Measurements from ENCODE around the gene GMPPA.

The GMPPA gene

GRCh38 chr2:219522111-219523030, 23.7 kb downstream of the GMPPA start:
- no peak for FAIRE-seq

GRCh38 chr2:219523031-219523671, 24.5 kb downstream of the GMPPA start:
- FAIRE-seq, result no peak

DNA sequence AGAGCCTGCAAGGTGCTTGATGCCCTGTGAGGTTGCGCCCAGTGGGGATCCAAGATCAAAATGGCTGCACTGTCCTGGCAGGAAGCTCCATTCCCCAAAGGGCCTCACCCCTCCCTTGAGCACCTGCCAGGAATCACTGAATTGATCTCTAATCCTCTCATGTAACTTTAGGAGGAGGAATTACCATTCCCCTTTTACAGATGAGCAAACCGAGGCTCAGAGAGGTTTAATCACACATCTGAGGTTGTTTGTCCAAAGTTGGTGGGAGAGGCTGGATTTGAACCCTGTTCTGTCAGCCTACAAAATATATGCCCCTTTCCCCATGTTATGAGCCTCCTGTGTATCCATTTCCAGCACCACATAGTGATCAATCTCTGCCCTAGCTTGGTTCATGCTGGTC, 26.1 kb downstream of the GMPPA start:
- FAIRE-seq, result no peak

DNA sequence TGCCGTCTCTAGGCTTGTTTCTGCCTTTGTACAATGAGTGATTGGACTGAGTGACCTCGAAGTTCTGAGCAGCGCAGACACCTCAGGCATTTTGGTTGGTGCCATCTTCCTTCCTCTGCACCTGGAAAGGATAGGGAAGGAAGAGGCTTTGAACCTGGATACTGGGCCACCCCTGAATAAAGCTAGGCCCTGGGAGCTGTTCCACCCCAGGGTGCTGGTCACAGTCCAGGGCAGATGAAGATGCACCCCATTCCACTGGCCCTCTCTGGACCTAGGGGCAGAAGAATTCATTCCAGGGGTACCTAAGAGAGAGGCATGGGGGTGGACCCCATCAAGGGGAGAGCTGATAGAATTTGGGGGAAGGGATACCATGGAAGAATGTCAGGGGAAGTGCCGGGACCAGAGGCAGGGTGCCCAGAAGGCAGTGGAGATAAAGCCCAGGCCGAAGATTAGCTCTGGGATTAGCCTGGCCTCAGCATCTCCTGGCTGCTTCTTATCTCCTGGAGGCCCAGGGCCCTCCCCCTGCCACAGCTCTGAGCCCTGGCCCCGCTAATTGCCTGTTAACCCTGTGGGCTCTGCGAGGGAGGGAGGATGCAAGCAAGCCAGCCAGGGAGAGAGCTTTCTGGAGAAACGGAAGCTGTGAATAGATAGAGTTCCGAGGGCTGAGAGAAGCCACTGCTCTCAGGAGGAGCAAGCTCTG, 27.0 kb downstream of the GMPPA start:
- no peak for FAIRE-seq

DNA sequence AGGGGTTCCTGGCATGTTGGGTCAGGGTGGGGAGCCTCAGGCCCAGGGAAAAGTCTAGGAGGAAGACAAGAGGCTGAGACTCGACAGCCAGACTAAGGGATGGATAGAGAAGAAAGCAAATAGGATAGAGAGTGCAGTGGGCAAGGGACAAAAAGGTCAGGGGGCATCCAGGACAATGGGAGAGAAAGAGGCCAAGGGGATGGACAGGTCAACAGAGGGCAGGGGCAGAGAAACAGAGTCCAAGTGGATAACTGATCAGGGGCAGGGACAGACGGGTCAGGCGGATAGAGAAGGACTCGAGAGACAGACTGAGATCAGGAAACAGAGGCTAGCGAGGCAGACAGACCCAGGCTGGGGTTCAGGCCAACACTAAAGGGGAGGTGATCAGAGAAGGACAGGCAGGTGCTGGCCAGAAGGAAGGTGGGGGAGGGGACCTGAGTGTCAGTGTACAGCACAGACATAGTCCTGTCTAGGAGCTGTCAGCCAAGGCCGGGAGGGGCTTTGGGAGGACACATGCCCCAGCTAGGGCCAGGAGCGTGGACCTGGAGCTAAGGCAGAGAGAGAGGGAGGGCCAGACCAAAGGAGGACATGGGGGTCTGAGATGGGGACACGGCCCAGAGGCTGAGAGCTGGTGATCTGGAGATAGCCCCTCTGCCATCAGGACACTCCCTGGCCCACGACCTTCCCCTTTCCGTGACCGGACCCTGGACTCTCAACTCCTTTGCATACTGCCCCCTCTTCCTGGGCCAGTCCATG, 27.8 kb downstream of the GMPPA start:
- FAIRE-seq, result no peak

GRCh38 chr2:219527076-219527394, 28.3 kb downstream of the GMPPA start:
- FAIRE-seq, result no peak

GRCh38 chr2:219527472-219527871, 28.8 kb downstream of the GMPPA start:
- FAIRE-seq, result no peak

GRCh38 chr2:219530048-219530963, 31.6 kb downstream of the GMPPA start:
- no peak for FAIRE-seq

- no peak for FAIRE-seq
Observed at GRCh38 chr2:219531639-219532377, 33.1 kb downstream of the GMPPA start.

- no peak for FAIRE-seq
Observed at GRCh38 chr2:219532378-219532649, 33.6 kb downstream of the GMPPA start.

DNA sequence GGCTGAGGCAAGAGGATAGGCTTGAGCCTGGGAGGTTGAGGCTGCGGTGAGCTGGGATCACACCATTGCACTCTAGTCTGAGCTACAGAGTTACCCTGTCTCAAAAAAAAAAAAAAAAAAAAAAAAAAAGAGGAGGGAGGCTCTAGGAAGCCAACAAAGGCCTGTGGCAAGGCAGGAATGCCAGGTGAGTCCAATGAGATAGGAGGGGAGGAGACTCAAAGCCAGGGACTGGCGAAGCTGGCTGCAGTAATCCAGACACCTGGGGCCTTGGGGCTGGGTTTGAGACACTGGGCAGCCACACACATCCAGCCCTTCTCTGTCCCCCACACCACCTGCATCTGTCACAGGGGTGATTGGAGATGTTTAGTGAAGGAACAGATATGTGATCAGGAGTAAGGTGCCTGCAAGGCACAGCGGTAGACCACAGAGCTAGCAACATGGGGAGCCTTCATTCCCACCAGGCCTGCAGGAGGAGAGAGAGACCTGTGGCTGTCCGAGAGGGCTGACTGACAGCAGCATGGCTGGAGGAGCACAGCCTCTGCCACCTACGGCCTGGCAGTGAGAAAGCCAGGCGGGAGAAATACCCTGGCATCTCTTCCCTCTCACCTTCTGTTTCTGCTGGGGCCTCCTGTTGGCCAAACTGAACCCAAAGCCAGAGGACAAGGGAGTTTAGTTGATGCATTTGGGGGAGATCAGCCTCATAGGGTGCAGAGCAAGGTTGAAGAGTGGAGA, 35.4 kb downstream of the GMPPA start:
- FAIRE-seq, result no peak

DNA sequence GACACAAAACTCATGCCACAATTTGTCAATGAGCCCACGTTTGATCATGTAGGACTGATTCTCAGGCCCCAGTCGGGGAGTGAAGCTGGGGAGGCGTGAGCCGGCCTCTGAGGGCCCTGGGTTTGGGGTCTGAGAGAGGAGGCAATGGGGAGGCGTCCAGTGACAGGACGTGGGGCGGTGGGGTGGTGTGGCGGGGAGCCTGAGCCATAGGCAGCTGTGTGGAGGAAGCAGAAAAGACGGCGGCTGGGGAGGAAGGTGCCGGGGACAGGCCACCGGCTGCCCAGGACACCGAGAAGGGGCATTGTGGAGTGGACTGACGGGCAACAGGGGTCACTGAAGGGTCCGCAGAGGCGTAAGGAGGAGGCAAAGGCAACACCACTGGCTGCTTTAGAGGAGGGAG, 37.7 kb downstream of the GMPPA start:
- no peak for FAIRE-seq

GRCh38 chr2:219536967-219537366, 38.3 kb downstream of the GMPPA start:
- FAIRE-seq, result no peak

DNA sequence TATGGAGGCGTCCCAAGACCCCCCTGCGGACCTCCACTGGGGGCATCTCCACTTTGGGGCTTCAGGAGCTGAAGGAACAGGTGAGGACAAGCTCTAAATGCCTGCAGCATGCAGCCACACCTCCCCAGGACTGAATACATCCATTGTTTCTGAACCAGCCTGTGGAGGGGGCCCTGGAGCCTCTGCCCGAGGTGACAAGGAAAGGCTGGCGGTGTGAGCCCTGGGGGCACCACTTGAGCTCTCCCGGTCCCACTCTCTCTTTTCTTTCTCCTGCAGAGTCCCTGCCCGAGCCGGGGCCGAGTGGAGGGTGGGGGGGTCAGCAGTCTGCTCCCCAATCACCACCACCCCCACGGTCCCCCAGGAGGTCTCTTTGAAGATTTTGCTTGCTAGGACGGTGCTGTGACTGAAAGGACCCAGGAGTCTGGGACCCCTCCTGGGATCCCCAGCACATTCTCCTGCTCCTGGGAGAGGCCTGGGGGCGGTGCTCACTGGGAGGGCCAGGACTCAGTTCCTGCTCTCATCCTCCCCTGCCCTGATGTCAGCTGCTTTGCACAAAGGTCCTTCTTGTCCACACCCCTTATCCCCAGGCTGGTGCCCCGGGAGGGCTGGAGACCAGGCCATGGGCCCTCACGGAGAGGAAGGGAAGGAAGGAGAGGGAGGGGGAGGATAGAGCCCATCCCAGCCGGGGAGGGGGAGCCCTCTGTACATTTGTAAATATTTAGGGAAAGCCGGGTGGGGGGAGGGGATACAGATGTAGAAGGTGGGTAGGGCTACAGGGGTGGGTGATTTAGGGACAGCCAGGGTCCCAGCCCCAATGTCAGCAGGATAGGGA, 39.2 kb downstream of the GMPPA start:
- FAIRE-seq, result no peak

DNA sequence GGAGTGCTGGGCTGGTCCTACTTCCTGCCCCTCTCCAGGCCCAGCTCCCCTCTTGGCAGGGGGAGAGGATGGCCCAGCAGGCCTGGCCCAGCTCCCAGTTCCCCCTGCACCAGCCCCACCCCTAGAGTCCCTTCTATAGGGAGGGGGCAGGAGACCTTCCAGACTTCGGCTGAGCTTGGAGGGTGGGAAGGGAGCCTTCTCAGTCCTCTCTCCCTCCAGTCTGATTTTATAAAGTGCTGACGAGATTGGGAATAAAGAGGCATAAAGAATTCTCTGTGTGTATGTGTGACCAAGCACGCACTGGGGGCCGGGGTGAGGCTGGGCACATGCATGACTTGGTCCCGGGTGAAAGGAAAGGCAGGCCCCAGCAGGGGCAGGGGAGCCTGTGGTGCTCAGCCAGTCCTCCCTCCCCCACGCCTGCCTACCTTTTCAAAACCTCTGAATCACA, 39.8 kb downstream of the GMPPA start:
- no peak for FAIRE-seq

DNA sequence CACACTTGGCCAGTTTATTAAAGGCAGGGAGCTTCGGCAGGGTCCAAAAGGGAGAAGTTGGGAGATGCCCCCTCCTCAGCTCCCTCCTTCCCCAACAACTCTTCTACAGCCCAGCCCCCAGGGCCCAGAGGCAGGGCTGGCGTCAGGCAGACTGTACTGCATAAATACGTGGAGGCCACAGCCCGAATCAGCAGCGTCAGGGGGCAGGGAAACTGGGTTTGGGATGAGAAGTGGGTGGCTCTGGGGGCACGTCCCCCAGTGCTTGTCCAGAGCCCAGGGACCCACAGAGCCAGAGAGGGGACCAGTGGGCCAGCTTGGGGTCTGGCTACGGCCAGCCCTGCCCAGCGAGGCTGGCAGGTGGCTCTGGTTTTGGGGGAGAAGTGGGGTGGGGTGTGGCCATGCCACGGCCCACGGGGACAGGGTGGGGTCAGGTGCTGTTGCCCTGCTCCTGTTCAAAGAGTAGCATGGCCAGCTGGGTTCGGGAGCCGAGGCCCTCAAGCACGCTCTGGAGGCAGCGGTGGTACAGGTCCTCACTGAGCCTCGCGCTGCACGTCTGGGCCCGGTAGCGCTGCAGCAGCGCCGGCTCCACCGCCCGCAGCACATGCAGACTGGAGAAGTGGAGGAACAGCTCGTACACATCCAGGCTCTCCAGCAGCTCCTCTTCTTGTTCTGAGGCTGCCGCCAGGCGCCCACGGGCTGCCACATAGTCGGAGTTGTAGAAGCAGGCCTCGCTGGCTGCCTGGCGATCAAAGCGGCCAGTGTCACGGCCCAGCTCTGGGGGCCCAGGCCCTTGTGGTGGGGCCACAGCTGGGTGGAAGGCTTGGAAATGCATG, 40.5 kb downstream of the GMPPA start:
- FAIRE-seq, result no peak

DNA sequence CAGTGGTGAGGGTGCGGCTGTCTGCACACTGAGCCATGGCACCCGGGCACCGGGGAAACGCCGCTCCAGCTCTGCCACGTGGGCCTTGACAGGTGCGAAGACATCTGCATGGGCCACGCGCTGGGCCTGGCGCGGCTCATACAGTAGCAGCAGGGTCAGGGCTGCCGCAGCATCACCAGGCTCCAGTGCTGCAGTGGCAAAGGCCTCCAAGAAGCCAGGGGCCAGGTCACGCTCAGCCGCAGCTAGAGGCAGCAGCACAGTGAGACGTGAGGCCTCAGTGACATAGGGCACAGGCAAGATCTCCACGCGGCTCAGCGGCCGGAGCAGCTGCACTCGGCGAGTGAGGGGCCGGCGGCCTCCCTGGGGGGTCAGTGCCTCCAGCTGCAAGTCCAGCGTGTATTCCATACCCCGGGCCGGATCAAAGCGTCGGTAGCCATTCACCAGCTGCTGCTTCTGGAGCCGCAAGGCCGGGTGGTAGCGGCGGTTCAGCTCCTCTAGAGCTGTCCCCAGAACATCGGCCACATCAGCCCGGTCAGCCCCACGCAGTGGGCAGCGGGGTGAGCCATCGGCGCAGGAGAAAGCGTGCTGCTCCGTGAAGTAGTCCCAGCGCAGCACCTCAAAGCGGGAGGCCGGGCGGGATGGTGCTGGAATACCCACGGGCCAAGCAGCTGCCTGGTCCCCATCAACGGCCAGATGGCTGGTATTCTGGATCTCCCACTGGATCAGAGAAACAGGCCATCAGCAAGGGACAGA, 41.4 kb downstream of the GMPPA start:
- FAIRE-seq, result no peak
